ENCODE measurements around the gene KIF11. TPM values are rescaled to one million over a fixed set of nuclear protein-coding genes. Genes with fewer than 3 reads are reported as not detected.
"Not testable (repeated sequence)": the region's sequence is repeated elsewhere in the genome, so short reads cannot be mapped to it uniquely, and the experiment has no call there.

The KIF11 gene
- total RNA-seq, 1 experiment from 2014 or later = 44.2 TPM

GRCh38 chr10:92627845-92628480 is 35.0 kb downstream of the KIF11 start:
- DNase-seq = peak; percentile 28
- Histone ChIP-seq H3K4me3 (ENCODE audit: insufficient read depth, low read depth, low read length) (no peak overlapping the region), H3K27me3 (ENCODE audit: control insufficient read depth, insufficient read depth, low read length) (no peaks in the 10 kb centered on the region), H3K36me3 (replicated peaks; ENCODE audit: control insufficient read depth, insufficient read depth, low read length) (peaks cover 11% of the 10 kb centered on the region)

- no peak overlapping the region for H3K4me3 ChIP-seq (ENCODE audit: insufficient read depth, low read depth, low read length)
- no peak for DNase-seq
- no peaks in the 10 kb centered on the region for H3K27me3 ChIP-seq (ENCODE audit: control insufficient read depth, insufficient read depth, low read length)
- H3K36me3 ChIP-seq (replicated peaks; ENCODE audit: control insufficient read depth, insufficient read depth, low read length) = peaks cover 7% of the 10 kb centered on the region
Observed at GRCh38 chr10:92629945-92630344, 37.0 kb downstream of the KIF11 start.

- no peak for DNase-seq
- Histone ChIP-seq H3K4me3 (ENCODE audit: insufficient read depth, low read depth, low read length) (no peak overlapping the region), H3K36me3 (replicated peaks; ENCODE audit: control insufficient read depth, insufficient read depth, low read length) (peaks cover 9% of the 10 kb centered on the region), H3K27me3 (ENCODE audit: control insufficient read depth, insufficient read depth, low read length) (no peaks in the 10 kb centered on the region)
Observed at GRCh38 chr10:92638037-92638436, 45.1 kb downstream of the KIF11 start.

- H3K27me3 ChIP-seq (ENCODE audit: control insufficient read depth, insufficient read depth, low read length) = no peaks in the 10 kb centered on the region
- DNase-seq = no peak
- peaks cover 9% of the 10 kb centered on the region for H3K36me3 ChIP-seq (replicated peaks; ENCODE audit: control insufficient read depth, insufficient read depth, low read length)
- no peak overlapping the region for H3K4me3 ChIP-seq (ENCODE audit: insufficient read depth, low read depth, low read length)
Observed at GRCh38 chr10:92640107-92640506, 47.2 kb downstream of the KIF11 start.

GRCh38 chr10:92641492-92641891 is 48.6 kb downstream of the KIF11 start:
- Histone ChIP-seq H3K27me3 (ENCODE audit: control insufficient read depth, insufficient read depth, low read length) (no peaks in the 10 kb centered on the region), H3K36me3 (replicated peaks; ENCODE audit: control insufficient read depth, insufficient read depth, low read length) (peaks cover 8% of the 10 kb centered on the region), H3K4me3 (ENCODE audit: insufficient read depth, low read depth, low read length) (no peak overlapping the region)
- no peak for DNase-seq

GRCh38 chr10:92644921-92645320 is 52.0 kb downstream of the KIF11 start:
- no peak for DNase-seq
- Histone ChIP-seq H3K36me3 (replicated peaks; ENCODE audit: control insufficient read depth, insufficient read depth, low read length) (peaks cover 11% of the 10 kb centered on the region), H3K4me3 (ENCODE audit: insufficient read depth, low read depth, low read length) (no peak overlapping the region), H3K27me3 (ENCODE audit: control insufficient read depth, insufficient read depth, low read length) (no peaks in the 10 kb centered on the region)

- not testable (repeated sequence) for H3K4me3 ChIP-seq (ENCODE audit: insufficient read depth, low read depth, low read length); H3K27me3 ChIP-seq (ENCODE audit: control insufficient read depth, insufficient read depth, low read length); DNase-seq
- H3K36me3 ChIP-seq (replicated peaks; ENCODE audit: control insufficient read depth, insufficient read depth, low read length) = peaks cover 17% of the 10 kb centered on the region
Observed at GRCh38 chr10:92650864-92651263, 57.9 kb downstream of the KIF11 start.

GRCh38 chr10:92655426-92655825 is 62.5 kb downstream of the KIF11 start:
- peaks cover 8% of the 10 kb centered on the region for H3K36me3 ChIP-seq (replicated peaks; ENCODE audit: control insufficient read depth, insufficient read depth, low read length)
- no peak for DNase-seq
- H3K27me3 ChIP-seq (ENCODE audit: control insufficient read depth, insufficient read depth, low read length) = no peaks in the 10 kb centered on the region
- H3K4me3 ChIP-seq (ENCODE audit: insufficient read depth, low read depth, low read length) = no peak overlapping the region

- no peaks in the 10 kb centered on the region for H3K27me3 ChIP-seq (ENCODE audit: control insufficient read depth, insufficient read depth, low read length)
- H3K36me3 ChIP-seq (replicated peaks; ENCODE audit: control insufficient read depth, insufficient read depth, low read length) = peaks cover 4% of the 10 kb centered on the region
- DNase-seq = no peak
- no peak overlapping the region for H3K4me3 ChIP-seq (ENCODE audit: insufficient read depth, low read depth, low read length)
Observed at GRCh38 chr10:92656266-92656961, 63.5 kb downstream of the KIF11 start.

- Histone ChIP-seq H3K36me3 (replicated peaks; ENCODE audit: control insufficient read depth, insufficient read depth, low read length) (peaks cover 2% of the 10 kb centered on the region), H3K27me3 (ENCODE audit: control insufficient read depth, insufficient read depth, low read length) (no peaks in the 10 kb centered on the region), H3K4me3 (ENCODE audit: insufficient read depth, low read depth, low read length) (no peak overlapping the region)
- DNase-seq = no peak
Observed at GRCh38 chr10:92657024-92657423, 64.1 kb downstream of the KIF11 start.

- no peaks in the 10 kb centered on the region for H3K27me3 ChIP-seq (ENCODE audit: control insufficient read depth, insufficient read depth, low read length)
- DNase-seq = no peak
- no peak overlapping the region for H3K4me3 ChIP-seq (ENCODE audit: insufficient read depth, low read depth, low read length)
- no peaks in the 10 kb centered on the region for H3K36me3 ChIP-seq (replicated peaks; ENCODE audit: control insufficient read depth, insufficient read depth, low read length)
Observed at GRCh38 chr10:92662848-92663247, 69.9 kb downstream of the KIF11 start.

GRCh38 chr10:92664322-92664721 is 71.4 kb downstream of the KIF11 start:
- Histone ChIP-seq H3K27me3 (ENCODE audit: control insufficient read depth, insufficient read depth, low read length) (no peaks in the 10 kb centered on the region), H3K4me3 (ENCODE audit: insufficient read depth, low read depth, low read length) (no peak overlapping the region), H3K36me3 (replicated peaks; ENCODE audit: control insufficient read depth, insufficient read depth, low read length) (no peaks in the 10 kb centered on the region)
- no peak for DNase-seq

- Histone ChIP-seq H3K36me3 (replicated peaks; ENCODE audit: control insufficient read depth, insufficient read depth, low read length) (no peaks in the 10 kb centered on the region), H3K4me3 (ENCODE audit: insufficient read depth, low read depth, low read length) (no peak overlapping the region), H3K27me3 (ENCODE audit: control insufficient read depth, insufficient read depth, low read length) (no peaks in the 10 kb centered on the region)
- DNase-seq = no peak
Observed at GRCh38 chr10:92667078-92667477, 74.1 kb downstream of the KIF11 start.

GRCh38 chr10:92677708-92678107 is 84.8 kb downstream of the KIF11 start:
- no peaks in the 10 kb centered on the region for H3K36me3 ChIP-seq (replicated peaks; ENCODE audit: control insufficient read depth, insufficient read depth, low read length)
- no peaks in the 10 kb centered on the region for H3K27me3 ChIP-seq (ENCODE audit: control insufficient read depth, insufficient read depth, low read length)
- DNase-seq = no peak
- no peak overlapping the region for H3K4me3 ChIP-seq (ENCODE audit: insufficient read depth, low read depth, low read length)

- Histone ChIP-seq H3K27me3 (ENCODE audit: control insufficient read depth, insufficient read depth, low read length) (no peaks in the 10 kb centered on the region), H3K4me3 (ENCODE audit: insufficient read depth, low read depth, low read length) (no peak overlapping the region), H3K36me3 (replicated peaks; ENCODE audit: control insufficient read depth, insufficient read depth, low read length) (no peaks in the 10 kb centered on the region)
- DNase-seq = no peak
Observed at GRCh38 chr10:92678206-92678605, 85.3 kb downstream of the KIF11 start.

Measured in H7 (cell line).